ENCODE data around the gene TNFRSF9. TPM values are rescaled to one million over a fixed set of nuclear protein-coding genes. Genes with fewer than 3 reads are reported as not detected.

The TNFRSF9 gene
- total RNA-seq, 2 donors from 2014 or later: 0.50 to 1.1 TPM

DNA sequence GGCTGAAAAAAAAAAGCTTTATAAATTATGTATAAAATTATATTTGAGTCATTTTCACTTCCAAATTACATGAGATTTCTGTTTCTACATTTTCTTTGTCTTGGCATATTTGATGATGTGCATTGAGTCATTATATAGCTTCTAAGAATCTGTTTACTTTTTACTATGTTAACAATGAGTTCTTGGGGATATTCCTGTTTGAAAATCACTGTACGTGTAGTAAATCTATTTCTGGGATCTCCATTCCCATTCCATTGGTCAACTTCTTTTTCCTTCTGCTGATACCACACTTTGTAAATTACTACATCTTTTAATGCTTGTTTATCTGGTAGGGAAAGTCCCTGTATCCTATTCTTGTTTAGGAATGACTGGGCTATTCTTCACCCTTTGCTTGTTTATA is 43.6 kb downstream of the TNFRSF9 start:
- no peaks in the 10 kb centered on the region for H3K36me3 Mint-ChIP-seq (ENCODE audit: low read depth)
- ATAC-seq (no peak), DNase-seq (no peak)
- H3K4me1 Mint-ChIP-seq: peaks cover 3% of the 10 kb centered on the region
- H3K4me3 Mint-ChIP-seq: no peak overlapping the region
- no peak overlapping the region for H3K27ac Mint-ChIP-seq
- H3K27me3 Mint-ChIP-seq: no peaks in the 10 kb centered on the region
- no peaks in the 10 kb centered on the region for H3K9me3 ChIP-seq (ENCODE audit: control insufficient read depth, low read length, poor library complexity, severe bottlenecking)

DNA sequence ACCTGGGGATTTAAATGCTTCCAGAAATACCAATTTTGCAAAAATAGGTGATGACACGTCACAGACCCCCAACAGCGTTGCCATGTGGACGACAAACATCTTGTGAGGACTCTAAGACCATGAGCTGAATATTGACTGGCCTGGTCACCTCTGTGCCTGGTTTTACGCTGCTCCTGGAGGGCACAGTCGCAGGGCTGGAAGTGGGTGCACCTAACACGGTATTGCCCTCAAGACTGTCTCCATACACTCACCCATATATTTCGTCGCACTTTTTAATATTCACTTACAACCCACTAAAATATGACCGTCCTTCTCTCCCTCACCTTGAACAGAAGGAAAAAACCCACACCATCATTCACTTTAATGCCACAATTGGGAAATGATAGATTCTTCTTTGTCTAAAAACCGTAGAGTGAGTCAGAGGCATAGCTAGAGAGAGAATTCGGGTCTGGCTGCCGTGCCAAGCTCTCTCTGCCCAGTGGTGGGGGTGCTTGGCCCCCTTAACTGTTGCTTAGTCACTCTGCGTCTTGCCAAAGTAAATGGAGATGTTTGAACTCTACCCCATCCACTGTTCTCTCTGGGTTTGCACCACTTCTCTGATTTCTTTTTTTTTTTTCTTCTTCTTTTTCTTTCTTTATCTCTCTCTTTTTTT is 47.0 kb downstream of the TNFRSF9 start:
- H3K27ac Mint-ChIP-seq: no peak overlapping the region
- no peaks in the 10 kb centered on the region for H3K9me3 ChIP-seq (ENCODE audit: control insufficient read depth, low read length, poor library complexity, severe bottlenecking)
- H3K4me3 Mint-ChIP-seq: no peak overlapping the region
- H3K27me3 Mint-ChIP-seq: peaks cover 9% of the 10 kb centered on the region
- H3K4me1 Mint-ChIP-seq: no peaks in the 10 kb centered on the region
- ATAC-seq (no peak), DNase-seq (no peak)
- no peaks in the 10 kb centered on the region for H3K36me3 Mint-ChIP-seq (ENCODE audit: low read depth)

DNA sequence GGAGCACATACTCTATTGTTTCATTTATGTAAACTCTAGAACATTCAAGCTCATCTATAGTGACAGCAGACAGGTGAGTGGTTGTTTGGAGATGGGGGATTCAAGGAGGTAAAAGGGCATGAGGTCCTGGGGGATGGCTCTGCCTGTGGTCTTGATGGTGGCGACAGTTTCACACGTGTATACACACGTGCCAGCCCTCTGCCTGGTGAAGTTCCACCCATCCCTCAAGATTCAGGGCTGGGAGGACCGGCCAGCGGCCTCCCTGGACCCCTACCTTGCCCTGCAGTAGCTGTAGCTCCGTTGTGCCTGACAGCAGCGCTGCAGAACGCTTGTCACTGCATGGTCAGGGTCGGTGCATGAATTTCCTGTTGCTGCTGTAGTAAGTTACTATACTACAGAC is 48.8 kb downstream of the TNFRSF9 start:
- ATAC-seq (no peak), DNase-seq (no peak)
- H3K9me3 ChIP-seq (ENCODE audit: control insufficient read depth, low read length, poor library complexity, severe bottlenecking): no peaks in the 10 kb centered on the region
- Mint-ChIP-seq H3K27ac (no peak overlapping the region), H3K4me1 (no peaks in the 10 kb centered on the region), H3K27me3 (peaks cover 21% of the 10 kb centered on the region), H3K36me3 (ENCODE audit: low read depth) (no peaks in the 10 kb centered on the region), H3K4me3 (no peak overlapping the region)

DNA sequence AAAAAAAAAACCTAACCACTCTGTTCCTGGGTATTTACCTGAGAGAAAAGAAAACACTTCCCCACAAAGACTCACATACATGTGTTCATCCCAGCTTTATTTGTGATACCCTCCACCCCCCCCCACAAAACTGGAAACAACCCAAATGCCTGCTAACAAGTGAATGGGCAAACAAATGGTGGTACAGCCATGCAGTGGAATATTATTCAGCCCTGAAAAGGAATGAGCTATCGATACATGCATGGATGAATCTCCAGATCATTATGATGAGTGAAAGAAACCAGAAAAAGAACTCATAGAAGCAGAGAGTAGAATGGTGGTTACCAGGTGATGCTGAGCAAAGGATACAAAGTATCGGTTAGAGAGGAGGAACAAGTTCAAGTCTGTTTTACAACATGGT is 49.8 kb downstream of the TNFRSF9 start:
- Mint-ChIP-seq H3K27me3 (peaks cover 26% of the 10 kb centered on the region), H3K4me1 (no peaks in the 10 kb centered on the region), H3K27ac (no peak overlapping the region), H3K36me3 (ENCODE audit: low read depth) (no peaks in the 10 kb centered on the region), H3K4me3 (no peak overlapping the region)
- H3K9me3 ChIP-seq (ENCODE audit: control insufficient read depth, low read length, poor library complexity, severe bottlenecking): no peaks in the 10 kb centered on the region
- no peak for DNase-seq
- no peak for ATAC-seq

DNA sequence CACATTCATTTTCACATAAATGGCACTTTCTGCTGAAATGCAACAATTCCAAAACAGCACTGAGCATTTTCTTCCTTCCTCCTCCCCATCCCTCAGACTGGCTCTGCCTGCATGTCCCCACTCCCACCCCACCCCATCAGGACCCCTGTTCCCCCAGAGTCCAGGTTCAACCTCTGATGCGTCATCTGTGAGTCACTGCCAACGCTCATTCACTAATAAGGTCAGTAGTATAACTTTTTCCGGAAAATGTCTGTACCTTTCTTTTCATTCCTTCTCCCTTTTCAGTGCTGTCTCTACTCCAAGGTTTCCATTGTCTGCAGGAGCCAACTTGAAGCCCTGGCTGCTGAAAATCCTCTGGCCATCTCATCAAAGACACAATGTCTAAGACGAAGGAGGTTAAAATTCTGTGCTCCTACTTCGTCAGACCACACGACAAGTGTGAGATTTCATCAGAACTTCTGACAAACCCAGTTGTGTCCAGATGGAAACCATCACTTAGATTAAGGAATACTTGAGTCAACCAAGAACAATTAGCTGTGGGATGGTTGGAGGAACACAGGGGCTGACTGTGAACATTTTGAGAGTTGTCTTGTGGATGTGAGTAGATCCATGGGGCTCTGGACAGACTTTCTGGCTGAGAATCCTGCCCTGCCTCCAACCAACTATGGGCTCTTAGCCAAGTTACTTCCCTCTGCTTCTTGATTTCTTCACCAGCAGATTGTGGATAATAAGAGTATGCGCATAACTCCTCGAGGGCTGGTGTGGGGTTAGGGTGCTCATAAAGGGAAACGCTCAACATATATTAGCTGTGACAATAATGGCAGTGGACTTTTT is 52.2 kb downstream of the TNFRSF9 start:
- no peak overlapping the region for H3K27ac Mint-ChIP-seq
- no peak overlapping the region for H3K4me3 Mint-ChIP-seq
- DNase-seq (no peak), ATAC-seq (no peak)
- peaks cover 26% of the 10 kb centered on the region for H3K27me3 Mint-ChIP-seq
- H3K36me3 Mint-ChIP-seq (ENCODE audit: low read depth): no peaks in the 10 kb centered on the region
- no peaks in the 10 kb centered on the region for H3K9me3 ChIP-seq (ENCODE audit: control insufficient read depth, low read length, poor library complexity, severe bottlenecking)
- H3K4me1 Mint-ChIP-seq: no peaks in the 10 kb centered on the region

DNA sequence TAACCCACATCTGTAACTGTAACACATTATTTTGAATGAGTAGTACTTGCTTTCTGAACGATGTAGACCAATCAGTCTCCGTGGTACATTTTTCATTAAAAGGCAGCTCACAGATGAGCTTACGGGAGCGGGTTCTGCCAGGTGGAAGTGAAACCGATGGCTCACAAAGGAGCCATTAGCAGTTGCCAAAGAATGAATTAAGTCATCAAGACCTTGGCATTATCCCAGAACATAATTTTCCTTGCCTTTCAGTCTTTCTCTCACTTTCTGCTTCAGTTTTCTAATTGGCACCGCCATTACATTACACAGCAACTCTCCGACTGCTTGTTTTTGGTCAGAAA is 54.3 kb downstream of the TNFRSF9 start:
- H3K9me3 ChIP-seq (ENCODE audit: control insufficient read depth, low read length, poor library complexity, severe bottlenecking): no peaks in the 10 kb centered on the region
- ATAC-seq: no peak
- H3K4me1 Mint-ChIP-seq: no peaks in the 10 kb centered on the region
- peaks cover 26% of the 10 kb centered on the region for H3K27me3 Mint-ChIP-seq
- no peaks in the 10 kb centered on the region for H3K36me3 Mint-ChIP-seq (ENCODE audit: low read depth)
- no peak for DNase-seq
- H3K4me3 Mint-ChIP-seq: no peak overlapping the region
- no peak overlapping the region for H3K27ac Mint-ChIP-seq

DNA sequence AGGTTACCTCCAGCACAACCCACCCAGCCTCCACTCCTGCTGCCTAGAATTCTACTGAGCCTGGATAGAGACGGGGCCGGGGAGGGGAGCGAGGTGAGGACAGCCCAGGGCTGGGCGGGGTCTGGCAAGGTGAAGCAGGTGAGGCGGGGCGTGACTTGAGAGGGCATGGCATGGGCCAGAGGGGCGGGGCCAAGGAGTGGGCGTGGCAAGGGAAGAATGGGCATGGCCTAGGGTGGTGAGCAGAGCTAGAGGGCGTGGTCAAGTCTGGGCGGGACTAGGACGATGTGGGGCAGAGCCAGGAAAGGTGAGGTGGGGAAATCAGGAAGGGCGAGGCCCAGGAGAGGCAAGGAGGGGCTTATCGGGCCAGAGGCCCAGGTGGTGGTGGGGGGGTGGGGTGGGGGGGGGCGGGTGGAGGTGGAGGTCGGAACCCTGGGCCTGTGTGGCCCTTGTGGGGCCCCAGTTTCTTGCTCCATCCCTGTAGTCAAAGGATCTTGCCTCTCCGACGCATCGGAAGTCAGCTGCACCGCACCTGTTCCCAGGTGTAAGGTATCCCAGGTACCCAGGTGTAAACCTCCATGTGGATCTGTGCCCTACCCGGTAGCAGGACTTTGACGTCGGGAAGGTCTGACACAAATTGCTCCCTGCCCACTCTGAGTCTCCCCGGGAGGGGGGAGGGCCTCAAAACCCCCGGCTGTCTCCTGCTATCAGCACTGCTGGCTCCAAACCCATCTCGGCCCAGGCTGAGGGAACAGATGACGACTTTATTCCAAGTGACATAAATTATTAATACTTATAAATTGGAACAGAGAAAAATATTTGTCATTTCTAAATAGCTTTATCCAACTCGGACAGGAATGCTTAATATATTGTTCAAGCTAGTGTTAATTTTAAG is 54.9 kb downstream of the TNFRSF9 start:
- ATAC-seq (peak; percentile 63), DNase-seq (no peak)
- no peaks in the 10 kb centered on the region for H3K9me3 ChIP-seq (ENCODE audit: control insufficient read depth, low read length, poor library complexity, severe bottlenecking)
- Mint-ChIP-seq H3K27ac (no peak overlapping the region), H3K4me3 (no peak overlapping the region), H3K4me1 (no peaks in the 10 kb centered on the region), H3K27me3 (peaks cover 26% of the 10 kb centered on the region), H3K36me3 (ENCODE audit: low read depth) (no peaks in the 10 kb centered on the region)

DNA sequence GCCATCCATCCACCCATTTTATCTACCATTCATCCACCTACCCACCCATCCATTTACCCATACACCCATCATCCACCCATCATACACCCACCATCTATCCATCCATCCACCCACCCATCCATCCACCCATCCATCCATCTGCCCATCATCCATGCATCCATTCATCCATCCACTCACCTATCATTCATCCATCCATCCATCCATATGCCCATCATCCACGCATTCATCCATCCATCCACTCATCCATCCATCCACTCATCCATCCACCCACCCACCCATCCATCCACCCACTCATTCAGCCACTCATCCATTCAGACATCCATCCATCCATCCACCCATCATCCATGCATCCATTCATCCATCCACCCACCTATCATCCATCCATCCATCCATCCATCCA is 55.9 kb downstream of the TNFRSF9 start:
- H3K36me3 Mint-ChIP-seq (ENCODE audit: low read depth): no peaks in the 10 kb centered on the region
- H3K27ac Mint-ChIP-seq: no peak overlapping the region
- no peaks in the 10 kb centered on the region for H3K4me1 Mint-ChIP-seq
- DNase-seq: no peak
- no peaks in the 10 kb centered on the region for H3K9me3 ChIP-seq (ENCODE audit: control insufficient read depth, low read length, poor library complexity, severe bottlenecking)
- no peak overlapping the region for H3K4me3 Mint-ChIP-seq
- H3K27me3 Mint-ChIP-seq: peaks cover 20% of the 10 kb centered on the region
- ATAC-seq: no peak

DNA sequence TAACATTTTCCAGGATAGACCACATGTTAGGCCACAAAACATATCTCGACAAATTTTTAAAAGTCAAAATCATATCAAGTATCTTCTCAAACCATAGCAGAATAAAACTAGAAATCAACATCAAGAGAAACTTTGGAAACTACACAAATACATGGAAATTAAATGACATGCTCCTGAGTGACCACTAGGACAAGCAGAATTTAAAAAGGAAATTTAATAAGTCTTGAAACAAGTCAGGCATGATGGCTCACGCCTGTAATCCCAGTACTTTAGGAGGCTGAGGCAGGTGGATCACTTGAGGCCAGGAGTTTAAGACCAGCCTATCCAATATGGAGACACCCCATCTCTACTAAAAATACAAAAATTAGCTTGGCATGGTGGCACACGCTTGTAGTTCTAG is 61.4 kb downstream of the TNFRSF9 start:
- H3K36me3 Mint-ChIP-seq (ENCODE audit: low read depth): no peaks in the 10 kb centered on the region
- H3K27ac Mint-ChIP-seq: no peak overlapping the region
- DNase-seq (no peak), ATAC-seq (no peak)
- H3K27me3 Mint-ChIP-seq: peaks cover 4% of the 10 kb centered on the region
- H3K4me3 Mint-ChIP-seq: no peak overlapping the region
- H3K4me1 Mint-ChIP-seq: no peaks in the 10 kb centered on the region
- no peaks in the 10 kb centered on the region for H3K9me3 ChIP-seq (ENCODE audit: control insufficient read depth, low read length, poor library complexity, severe bottlenecking)

DNA sequence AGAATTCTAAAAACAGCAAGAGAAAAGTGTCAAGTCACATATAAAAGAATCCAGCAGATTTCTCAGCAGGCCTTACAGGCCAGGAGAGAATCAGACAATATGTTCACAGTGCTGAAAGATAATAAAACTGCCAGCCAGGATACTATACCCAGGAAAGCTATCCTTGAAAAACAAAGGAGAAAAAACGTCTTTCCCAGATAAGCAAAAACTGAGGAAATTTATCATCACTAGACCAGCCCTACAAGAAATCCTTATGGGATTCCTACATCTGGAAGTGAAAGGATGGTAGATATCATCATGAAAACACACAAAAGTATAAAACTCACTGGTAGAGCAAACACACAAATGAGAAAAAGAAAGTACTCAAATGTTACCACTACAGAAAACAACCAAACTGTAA is 62.6 kb downstream of the TNFRSF9 start:
- peaks cover 16% of the 10 kb centered on the region for H3K27me3 Mint-ChIP-seq
- no peak for ATAC-seq
- H3K9me3 ChIP-seq (ENCODE audit: control insufficient read depth, low read length, poor library complexity, severe bottlenecking): no peaks in the 10 kb centered on the region
- H3K36me3 Mint-ChIP-seq (ENCODE audit: low read depth): no peaks in the 10 kb centered on the region
- H3K4me3 Mint-ChIP-seq: no peak overlapping the region
- no peak overlapping the region for H3K27ac Mint-ChIP-seq
- no peak for DNase-seq
- H3K4me1 Mint-ChIP-seq: no peaks in the 10 kb centered on the region

DNA sequence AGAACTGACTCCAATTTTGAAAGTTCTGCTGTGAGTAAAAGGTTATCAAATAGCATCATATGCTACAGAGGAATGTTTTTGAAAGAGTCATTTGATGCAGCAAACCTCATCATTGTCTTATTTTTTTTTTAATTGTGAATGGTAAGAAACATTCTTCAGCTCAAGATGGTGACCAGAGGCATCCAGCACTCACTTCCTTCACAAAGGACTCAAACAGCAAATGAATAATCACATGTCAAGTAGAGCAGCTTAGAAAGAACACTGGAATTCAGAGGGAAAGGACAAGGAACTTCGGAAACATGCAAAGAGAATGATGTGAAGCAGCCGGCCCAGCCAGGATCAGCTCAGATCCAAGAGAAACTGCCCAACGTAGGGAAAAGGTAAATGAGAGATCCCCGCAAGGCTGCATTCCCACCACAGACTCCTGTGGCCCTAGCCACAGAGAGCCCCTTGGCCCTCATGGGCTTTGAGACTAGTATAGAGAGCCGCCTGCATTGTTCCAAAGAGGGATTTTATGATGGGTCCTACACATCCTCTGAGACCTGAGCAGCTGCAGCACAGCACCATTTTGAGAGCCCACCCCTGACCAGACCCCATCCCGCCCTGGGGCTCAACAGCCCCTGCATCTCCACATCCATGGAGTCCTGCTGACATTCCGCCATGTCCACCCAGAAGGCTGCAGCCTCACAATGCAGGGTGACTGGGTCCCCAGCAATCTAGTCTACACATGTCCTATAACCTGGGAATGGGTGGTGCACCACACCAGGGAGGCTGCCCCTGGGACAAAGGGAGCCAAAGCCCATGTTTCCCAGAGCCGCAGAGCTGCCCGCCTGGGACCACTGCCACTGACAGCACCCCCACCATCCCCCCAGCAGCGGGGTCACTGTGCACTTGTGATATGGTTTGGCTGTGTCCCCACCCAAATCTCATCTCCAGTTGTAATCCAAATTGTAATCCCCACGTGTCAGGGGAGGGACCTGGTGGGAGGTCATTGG is 66.5 kb downstream of the TNFRSF9 start:
- Mint-ChIP-seq H3K4me3 (no peak overlapping the region), H3K4me1 (peaks cover 2% of the 10 kb centered on the region), H3K27me3 (peaks cover 22% of the 10 kb centered on the region), H3K36me3 (ENCODE audit: low read depth) (no peaks in the 10 kb centered on the region), H3K27ac (no peak overlapping the region)
- H3K9me3 ChIP-seq (ENCODE audit: control insufficient read depth, low read length, poor library complexity, severe bottlenecking): no peaks in the 10 kb centered on the region
- ATAC-seq (no peak), DNase-seq (no peak)

DNA sequence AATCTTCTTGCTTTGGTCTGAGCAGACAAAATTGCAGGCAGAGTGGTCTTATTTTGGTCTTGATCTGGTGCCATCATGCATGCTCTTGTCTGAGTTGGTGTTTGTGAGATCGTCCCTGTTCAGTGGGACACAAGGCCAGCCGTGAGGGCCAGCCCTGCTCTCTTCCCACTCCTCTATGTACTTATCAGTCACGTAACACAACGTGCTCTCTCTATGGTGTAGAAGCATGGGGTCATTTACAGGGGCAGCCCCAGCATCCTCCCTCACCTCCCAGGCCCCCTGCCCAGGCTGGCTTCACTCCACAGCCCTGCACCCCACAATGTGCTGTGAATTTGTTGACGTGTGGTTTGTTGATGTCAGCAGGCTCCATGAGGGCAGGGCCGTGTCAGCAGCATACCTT is 69.5 kb downstream of the TNFRSF9 start:
- DNase-seq: no peak
- ATAC-seq: no peak
- H3K27ac Mint-ChIP-seq: no peak overlapping the region
- peaks cover 2% of the 10 kb centered on the region for H3K4me1 Mint-ChIP-seq
- peaks cover 22% of the 10 kb centered on the region for H3K27me3 Mint-ChIP-seq
- no peaks in the 10 kb centered on the region for H3K9me3 ChIP-seq (ENCODE audit: control insufficient read depth, low read length, poor library complexity, severe bottlenecking)
- H3K36me3 Mint-ChIP-seq (ENCODE audit: low read depth): no peaks in the 10 kb centered on the region
- H3K4me3 Mint-ChIP-seq: no peak overlapping the region
